WTC11 (cell line): ENCODE data around the gene OR1L6. TPM values are rescaled to one million over a fixed set of nuclear protein-coding genes. Genes with fewer than 3 reads are reported as not detected.

Source experiments
- ATAC-seq: fragments of 200-7000 bp; cut with Tn5 transposase; 2 replicates; pipeline ENCODE4 v1.10.0; 2021; ENCODE audit warnings: mild to moderate bottlenecking, moderate library complexity
- CTCF ChIA-PET: fragments of 300-600 bp; sonication (Branson Sonifier 250); formaldehyde crosslinking; loops from one replicate; lab custom pipeline; 2021; ENCODE audit warnings: antibody characterized with exemption; lab: Charles Lee
- POLR2A ChIA-PET: fragments of 350-600 bp; sonication (Branson Sonifier 250); formaldehyde crosslinking; loops from one replicate; lab custom pipeline; 2021; ENCODE audit warnings: antibody characterized with exemption; lab: Charles Lee
- DNase-seq: peaks from one replicate; pipeline ENCODE4 v3.0.0; 2021; ENCODE audit warnings: low spot score
- H3K27ac Mint-ChIP-seq: 2 replicates; pipeline ENCODE4 v1.8.0; 2021; ENCODE audit warnings: mixed read lengths
- H3K27me3 Mint-ChIP-seq: 2 replicates; pipeline ENCODE4 v1.8.0; 2021; ENCODE audit warnings: low read depth, mild to moderate bottlenecking, moderate library complexity, mixed read lengths
- H3K36me3 Mint-ChIP-seq: 2 replicates; pipeline ENCODE4 v1.8.0; 2021; ENCODE audit warnings: mixed read lengths
- H3K4me1 Mint-ChIP-seq: 2 replicates; pipeline ENCODE4 v1.8.0; 2022; ENCODE audit warnings: mixed read lengths
- H3K4me3 Mint-ChIP-seq: 2 replicates; pipeline ENCODE4 v1.8.0; 2021; ENCODE audit warnings: mild to moderate bottlenecking, moderate library complexity, mixed read lengths
- H3K9me3 Mint-ChIP-seq: 2 replicates; pipeline ENCODE4 v1.8.0; 2021; ENCODE audit warnings: mixed read lengths
- CREB1 ChIP-seq: sonication (generic); formaldehyde crosslinking; IDR thresholded peaks from 2 replicates; pipeline ENCODE4 v1.8.0; 2023; ENCODE audit warnings: mild to moderate bottlenecking, missing genetic modification reagents
- FOXJ3 ChIP-seq: sonication (generic); formaldehyde crosslinking; IDR thresholded peaks from 2 replicates; pipeline ENCODE4 v1.9.0; 2021; ENCODE audit warnings: missing genetic modification reagents, mild to moderate bottlenecking, borderline replicate concordance
- FOXP1 ChIP-seq: sonication (generic); formaldehyde crosslinking; IDR thresholded peaks from 2 replicates; pipeline ENCODE4 v1.8.0; 2022; ENCODE audit warnings: missing genetic modification reagents, mild to moderate bottlenecking, moderate library complexity, borderline replicate concordance
- JAZF1 ChIP-seq: fragments of 250-450 bp; sonication (Bioruptor Pico); IDR thresholded peaks from 2 replicates; pipeline ENCODE4 v1.9.0; 2021; ENCODE audit warnings: moderate library complexity, mild to moderate bottlenecking, inconsistent platforms
- NR1H2 ChIP-seq: sonication (generic); formaldehyde crosslinking; IDR thresholded peaks from 2 replicates; pipeline ENCODE4 v1.9.0; 2021; ENCODE audit warnings: mild to moderate bottlenecking, moderate library complexity, missing genetic modification reagents
- NR3C1 ChIP-seq: sonication (generic); formaldehyde crosslinking; conservative IDR thresholded peaks from 2 replicates; pipeline ENCODE4 v1.8.1; 2023; ENCODE audit warnings: low read depth, mild to moderate bottlenecking, missing genetic modification reagents
- TP53 ChIP-seq: sonication (generic); formaldehyde crosslinking; IDR thresholded peaks from 2 replicates; pipeline ENCODE4 v1.8.1; 2023; ENCODE audit warnings: mild to moderate bottlenecking, missing genetic modification reagents
- USF1 ChIP-seq: sonication (generic); formaldehyde crosslinking; IDR thresholded peaks from 2 replicates; pipeline ENCODE4 v1.8.0; 2022; ENCODE audit warnings: mild to moderate bottlenecking, missing genetic modification reagents
- ZBTB43 ChIP-seq: sonication (generic); formaldehyde crosslinking; IDR thresholded peaks from 2 replicates; pipeline ENCODE4 v1.8.1; 2023; ENCODE audit warnings: mild to moderate bottlenecking, missing genetic modification reagents
- total RNA-seq: library from RNA; stranded (reverse); gene quantifications from 3 replicates; pipeline ENCODE4 v1.2.3, GENCODE V29; 2021
- TF ChIP-seq, protein P1 (sequence below): sonication (generic); formaldehyde crosslinking; IDR thresholded peaks from 2 replicates; pipeline ENCODE4 v1.8.1; 2022; ENCODE audit warnings: low read depth, mild to moderate bottlenecking, moderate library complexity, missing genetic modification reagents, borderline replicate concordance
- TF ChIP-seq, protein P2 (sequence below): fragments of 250-450 bp; sonication (Bioruptor Pico); IDR thresholded peaks from 2 replicates; pipeline ENCODE4 v2.1.2; 2022; ENCODE audit warnings: mild to moderate bottlenecking, moderate library complexity
- TF ChIP-seq, protein P3 (sequence below): sonication (generic); formaldehyde crosslinking; IDR thresholded peaks from 2 replicates; pipeline ENCODE4 v1.8.1; 2023; ENCODE audit warnings: mild to moderate bottlenecking, missing genetic modification reagents, borderline replicate concordance
- TF ChIP-seq, protein P4 (sequence below): sonication (generic); formaldehyde crosslinking; conservative IDR thresholded peaks from 2 replicates; pipeline ENCODE4 v1.8.1; 2022; ENCODE audit warnings: mild to moderate bottlenecking, missing genetic modification reagents
- TF ChIP-seq, protein P5 (sequence below): sonication (generic); formaldehyde crosslinking; IDR thresholded peaks from 2 replicates; pipeline ENCODE4 v1.8.0; 2022; ENCODE audit warnings: missing genetic modification reagents

OR1L6 gene
- total RNA-seq, 1 experiment from 2014 or later, result not detected

GRCh38 chr9:122767817-122768216 is 25.7 kb downstream of the OR1L6 start (continued):
- TF ChIP-seq ZBTB43 (no peak), NR1H2 (CRISPR knock-in tag) (no peak), TP53 (CRISPR knock-in tag) (no peak), CREB1 (CRISPR knock-in tag) (no peak)
- TF ChIP-seq, protein P1, sequence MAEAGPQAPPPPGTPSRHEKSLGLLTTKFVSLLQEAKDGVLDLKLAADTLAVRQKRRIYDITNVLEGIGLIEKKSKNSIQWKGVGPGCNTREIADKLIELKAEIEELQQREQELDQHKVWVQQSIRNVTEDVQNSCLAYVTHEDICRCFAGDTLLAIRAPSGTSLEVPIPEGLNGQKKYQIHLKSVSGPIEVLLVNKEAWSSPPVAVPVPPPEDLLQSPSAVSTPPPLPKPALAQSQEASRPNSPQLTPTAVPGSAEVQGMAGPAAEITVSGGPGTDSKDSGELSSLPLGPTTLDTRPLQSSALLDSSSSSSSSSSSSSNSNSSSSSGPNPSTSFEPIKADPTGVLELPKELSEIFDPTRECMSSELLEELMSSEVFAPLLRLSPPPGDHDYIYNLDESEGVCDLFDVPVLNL (CRISPR knock-in tag), result no peak
- TF ChIP-seq, protein P2, sequence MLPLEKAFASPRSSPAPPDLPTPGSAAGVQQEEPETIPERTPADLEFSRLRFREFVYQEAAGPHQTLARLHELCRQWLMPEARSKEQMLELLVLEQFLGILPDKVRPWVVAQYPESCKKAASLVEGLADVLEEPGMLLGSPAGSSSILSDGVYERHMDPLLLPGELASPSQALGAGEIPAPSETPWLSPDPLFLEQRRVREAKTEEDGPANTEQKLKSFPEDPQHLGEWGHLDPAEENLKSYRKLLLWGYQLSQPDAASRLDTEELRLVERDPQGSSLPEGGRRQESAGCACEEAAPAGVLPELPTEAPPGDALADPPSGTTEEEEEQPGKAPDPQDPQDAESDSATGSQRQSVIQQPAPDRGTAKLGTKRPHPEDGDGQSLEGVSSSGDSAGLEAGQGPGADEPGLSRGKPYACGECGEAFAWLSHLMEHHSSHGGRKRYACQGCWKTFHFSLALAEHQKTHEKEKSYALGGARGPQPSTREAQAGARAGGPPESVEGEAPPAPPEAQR (CRISPR knock-in tag), result no peak

DNA sequence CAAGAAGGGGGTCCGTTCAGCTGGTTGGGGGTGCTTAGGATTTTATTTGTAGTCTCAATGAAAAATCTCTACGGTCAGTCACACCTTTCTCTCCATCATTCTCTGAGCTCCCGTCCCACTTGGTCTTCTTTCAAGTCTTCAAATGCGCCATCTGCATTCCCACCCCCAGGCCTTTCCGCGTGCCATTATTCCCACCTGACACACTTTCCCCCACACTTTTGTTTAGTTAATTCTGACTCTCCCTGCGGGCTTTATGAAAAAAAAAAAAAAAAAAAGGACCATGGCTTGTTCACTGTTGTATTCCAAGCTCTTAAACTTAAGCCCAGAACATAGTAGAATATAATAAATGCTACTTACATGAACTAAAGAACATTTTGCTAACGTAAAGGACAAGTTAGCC is 34.9 kb downstream of the OR1L6 start:
- TF ChIP-seq JAZF1 (CRISPR knock-in tag) (no peak), FOXP1 (no peak), USF1 (no peak)
- TF ChIP-seq, protein P3, sequence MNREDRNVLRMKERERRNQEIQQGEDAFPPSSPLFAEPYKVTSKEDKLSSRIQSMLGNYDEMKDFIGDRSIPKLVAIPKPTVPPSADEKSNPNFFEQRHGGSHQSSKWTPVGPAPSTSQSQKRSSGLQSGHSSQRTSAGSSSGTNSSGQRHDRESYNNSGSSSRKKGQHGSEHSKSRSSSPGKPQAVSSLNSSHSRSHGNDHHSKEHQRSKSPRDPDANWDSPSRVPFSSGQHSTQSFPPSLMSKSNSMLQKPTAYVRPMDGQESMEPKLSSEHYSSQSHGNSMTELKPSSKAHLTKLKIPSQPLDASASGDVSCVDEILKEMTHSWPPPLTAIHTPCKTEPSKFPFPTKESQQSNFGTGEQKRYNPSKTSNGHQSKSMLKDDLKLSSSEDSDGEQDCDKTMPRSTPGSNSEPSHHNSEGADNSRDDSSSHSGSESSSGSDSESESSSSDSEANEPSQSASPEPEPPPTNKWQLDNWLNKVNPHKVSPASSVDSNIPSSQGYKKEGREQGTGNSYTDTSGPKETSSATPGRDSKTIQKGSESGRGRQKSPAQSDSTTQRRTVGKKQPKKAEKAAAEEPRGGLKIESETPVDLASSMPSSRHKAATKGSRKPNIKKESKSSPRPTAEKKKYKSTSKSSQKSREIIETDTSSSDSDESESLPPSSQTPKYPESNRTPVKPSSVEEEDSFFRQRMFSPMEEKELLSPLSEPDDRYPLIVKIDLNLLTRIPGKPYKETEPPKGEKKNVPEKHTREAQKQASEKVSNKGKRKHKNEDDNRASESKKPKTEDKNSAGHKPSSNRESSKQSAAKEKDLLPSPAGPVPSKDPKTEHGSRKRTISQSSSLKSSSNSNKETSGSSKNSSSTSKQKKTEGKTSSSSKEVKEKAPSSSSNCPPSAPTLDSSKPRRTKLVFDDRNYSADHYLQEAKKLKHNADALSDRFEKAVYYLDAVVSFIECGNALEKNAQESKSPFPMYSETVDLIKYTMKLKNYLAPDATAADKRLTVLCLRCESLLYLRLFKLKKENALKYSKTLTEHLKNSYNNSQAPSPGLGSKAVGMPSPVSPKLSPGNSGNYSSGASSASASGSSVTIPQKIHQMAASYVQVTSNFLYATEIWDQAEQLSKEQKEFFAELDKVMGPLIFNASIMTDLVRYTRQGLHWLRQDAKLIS (CRISPR knock-in tag), result no peak
- TF ChIP-seq, protein P2 (CRISPR knock-in tag), result no peak
- H3K4me1 Mint-ChIP-seq, result no peaks in the 10 kb centered on the region
- DNase-seq, result no peak
- H3K36me3 Mint-ChIP-seq, result peaks cover 20% of the 10 kb centered on the region
- H3K9me3 Mint-ChIP-seq, result peaks cover 73% of the 10 kb centered on the region
- ChIA-PET POLR2A (no interaction called here), CTCF (no interaction called here)
- peaks cover 25% of the 10 kb centered on the region for H3K27me3 Mint-ChIP-seq
- H3K27ac Mint-ChIP-seq, result no peak overlapping the region
- no peak for ATAC-seq
- H3K4me3 Mint-ChIP-seq, result no peak overlapping the region

GRCh38 chr9:122777935-122778627 is 36.0 kb downstream of the OR1L6 start:
- Mint-ChIP-seq H3K27ac (no peak overlapping the region), H3K4me1 (no peaks in the 10 kb centered on the region), H3K4me3 (no peak overlapping the region), H3K27me3 (peaks cover 20% of the 10 kb centered on the region), H3K9me3 (peaks cover 65% of the 10 kb centered on the region), H3K36me3 (peaks cover 14% of the 10 kb centered on the region)
- DNase-seq (no peak), ATAC-seq (no peak)
- ChIA-PET CTCF (interaction anchor here (1.0 kb wide), 1 partner anchor 279 kb away, joined by 4 read pairs; no protein-coding TSS in a partner anchor), POLR2A (no interaction called here)
- TF ChIP-seq FOXJ3 (no peak), NR3C1 (CRISPR knock-in tag) (no peak)
- TF ChIP-seq, protein P4, sequence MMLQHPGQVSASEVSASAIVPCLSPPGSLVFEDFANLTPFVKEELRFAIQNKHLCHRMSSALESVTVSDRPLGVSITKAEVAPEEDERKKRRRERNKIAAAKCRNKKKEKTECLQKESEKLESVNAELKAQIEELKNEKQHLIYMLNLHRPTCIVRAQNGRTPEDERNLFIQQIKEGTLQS (CRISPR knock-in tag), result no peak
- TF ChIP-seq, protein P5, sequence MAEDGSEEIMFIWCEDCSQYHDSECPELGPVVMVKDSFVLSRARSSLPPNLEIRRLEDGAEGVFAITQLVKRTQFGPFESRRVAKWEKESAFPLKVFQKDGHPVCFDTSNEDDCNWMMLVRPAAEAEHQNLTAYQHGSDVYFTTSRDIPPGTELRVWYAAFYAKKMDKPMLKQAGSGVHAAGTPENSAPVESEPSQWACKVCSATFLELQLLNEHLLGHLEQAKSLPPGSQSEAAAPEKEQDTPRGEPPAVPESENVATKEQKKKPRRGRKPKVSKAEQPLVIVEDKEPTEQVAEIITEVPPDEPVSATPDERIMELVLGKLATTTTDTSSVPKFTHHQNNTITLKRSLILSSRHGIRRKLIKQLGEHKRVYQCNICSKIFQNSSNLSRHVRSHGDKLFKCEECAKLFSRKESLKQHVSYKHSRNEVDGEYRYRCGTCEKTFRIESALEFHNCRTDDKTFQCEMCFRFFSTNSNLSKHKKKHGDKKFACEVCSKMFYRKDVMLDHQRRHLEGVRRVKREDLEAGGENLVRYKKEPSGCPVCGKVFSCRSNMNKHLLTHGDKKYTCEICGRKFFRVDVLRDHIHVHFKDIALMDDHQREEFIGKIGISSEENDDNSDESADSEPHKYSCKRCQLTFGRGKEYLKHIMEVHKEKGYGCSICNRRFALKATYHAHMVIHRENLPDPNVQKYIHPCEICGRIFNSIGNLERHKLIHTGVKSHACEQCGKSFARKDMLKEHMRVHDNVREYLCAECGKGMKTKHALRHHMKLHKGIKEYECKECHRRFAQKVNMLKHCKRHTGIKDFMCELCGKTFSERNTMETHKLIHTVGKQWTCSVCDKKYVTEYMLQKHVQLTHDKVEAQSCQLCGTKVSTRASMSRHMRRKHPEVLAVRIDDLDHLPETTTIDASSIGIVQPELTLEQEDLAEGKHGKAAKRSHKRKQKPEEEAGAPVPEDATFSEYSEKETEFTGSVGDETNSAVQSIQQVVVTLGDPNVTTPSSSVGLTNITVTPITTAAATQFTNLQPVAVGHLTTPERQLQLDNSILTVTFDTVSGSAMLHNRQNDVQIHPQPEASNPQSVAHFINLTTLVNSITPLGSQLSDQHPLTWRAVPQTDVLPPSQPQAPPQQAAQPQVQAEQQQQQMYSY (CRISPR knock-in tag), result no peak
